GM21447 (cell line): ENCODE measurements around the gene RHBDD3.

ENCODE experiments used
- ATAC-seq: cut with Tn5 transposase; IDR thresholded peaks from one replicate; pipeline ENCODE4 v1.9.1; 2021; ENCODE audit not compliant: unreplicated experiment

Gene RHBDD3

GRCh38 chr22:29306175-29306834 is 38.5 kb upstream of the RHBDD3 start, which contains the start of gene GAS2L1:
Gene GAS2L1, plus strand, starts transcription at chr22:29306650. Its CDS starts 1,456 bp downstream, at chr22:29308106.
- no peak for ATAC-seq

GRCh38 chr22:29305836-29306174 is 38.0 kb upstream of the RHBDD3 start:
- ATAC-seq, result no peak

- ATAC-seq, result no peak
These were observed 35.1 kb upstream of the RHBDD3 start for GRCh38 chr22:29302681-29303465.

- ATAC-seq, result no peak
These were observed 34.6 kb upstream of the RHBDD3 start for GRCh38 chr22:29302402-29302680.

GRCh38 chr22:29301716-29302401 is 34.1 kb upstream of the RHBDD3 start:
- ATAC-seq, result no peak

- no peak for ATAC-seq
These were observed 33.2 kb upstream of the RHBDD3 start for GRCh38 chr22:29300807-29301601.

GRCh38 chr22:29300467-29300806 is 32.7 kb upstream of the RHBDD3 start:
- ATAC-seq, result no peak

- ATAC-seq, result no peak
These were observed 31.5 kb upstream of the RHBDD3 start for GRCh38 chr22:29299136-29299900.

- no peak for ATAC-seq
These were observed 30.9 kb upstream of the RHBDD3 start for GRCh38 chr22:29298641-29299040.

- ATAC-seq, result no peak
These were observed 24.6 kb upstream of the RHBDD3 start for GRCh38 chr22:29292379-29292778.

GRCh38 chr22:29291215-29291614 is 23.4 kb upstream of the RHBDD3 start:
- no peak for ATAC-seq

- no peak for ATAC-seq
These were observed 22.3 kb upstream of the RHBDD3 start for GRCh38 chr22:29290061-29290460.

- ATAC-seq, result no peak
These were observed 21.1 kb upstream of the RHBDD3 start for GRCh38 chr22:29288837-29289236.

- ATAC-seq, result no peak
These were observed 16.4 kb upstream of the RHBDD3 start for GRCh38 chr22:29284196-29284595.

GRCh38 chr22:29277927-29278326 is 10.1 kb upstream of the RHBDD3 start:
- ATAC-seq, result no peak

GRCh38 chr22:29275819-29276565 is 8.2 kb upstream of the RHBDD3 start:
- no peak for ATAC-seq

- no peak for ATAC-seq
These were observed 7.4 kb upstream of the RHBDD3 start for GRCh38 chr22:29275167-29275566.

GRCh38 chr22:29272624-29273023 is 4.8 kb upstream of the RHBDD3 start:
- ATAC-seq, result no peak

- ATAC-seq, result no peak
These were observed 2.9 kb upstream of the RHBDD3 start for GRCh38 chr22:29270475-29271271.
